ENCODE measurements around the gene PIGN.

PIGN gene

DNA sequence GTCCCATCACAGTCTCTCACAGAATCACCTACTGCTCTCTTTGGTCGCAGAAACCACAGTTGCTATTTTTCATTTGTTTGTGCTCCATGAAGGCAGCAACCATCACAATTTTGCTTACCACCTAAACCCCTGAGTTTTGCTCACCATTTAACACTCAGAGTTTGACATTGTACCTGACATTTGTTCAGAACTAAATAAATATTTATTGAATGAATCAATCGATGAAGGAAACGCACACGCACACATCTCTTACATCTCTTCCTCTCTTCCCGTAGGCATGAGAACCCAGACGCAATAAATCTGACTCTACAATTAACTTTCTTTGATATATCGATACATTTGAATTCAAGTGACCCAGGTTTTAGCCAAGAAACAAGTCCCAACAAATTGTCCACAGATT is 188.5 kb downstream of the PIGN start:
- DNase-seq: no peak

DNA sequence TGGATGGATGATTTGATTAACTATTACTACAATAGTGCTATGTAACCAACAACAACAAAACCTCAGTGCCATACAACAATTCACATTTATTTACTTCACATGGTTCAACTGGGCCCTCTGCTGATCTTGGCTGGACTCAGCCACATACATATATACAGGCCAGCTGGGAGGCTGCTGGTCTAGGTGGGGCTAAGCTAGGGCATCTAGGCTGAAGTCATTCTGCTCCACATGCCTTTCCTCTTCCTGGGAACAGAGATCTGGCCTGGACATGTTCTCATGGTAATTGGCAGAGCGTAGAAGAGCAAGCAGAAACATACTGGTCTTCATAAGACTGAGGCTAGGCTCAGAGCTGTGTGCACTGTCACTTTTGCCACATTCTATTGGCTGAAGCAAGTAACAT is 191.2 kb downstream of the PIGN start:
- DNase-seq: no peak

DNA sequence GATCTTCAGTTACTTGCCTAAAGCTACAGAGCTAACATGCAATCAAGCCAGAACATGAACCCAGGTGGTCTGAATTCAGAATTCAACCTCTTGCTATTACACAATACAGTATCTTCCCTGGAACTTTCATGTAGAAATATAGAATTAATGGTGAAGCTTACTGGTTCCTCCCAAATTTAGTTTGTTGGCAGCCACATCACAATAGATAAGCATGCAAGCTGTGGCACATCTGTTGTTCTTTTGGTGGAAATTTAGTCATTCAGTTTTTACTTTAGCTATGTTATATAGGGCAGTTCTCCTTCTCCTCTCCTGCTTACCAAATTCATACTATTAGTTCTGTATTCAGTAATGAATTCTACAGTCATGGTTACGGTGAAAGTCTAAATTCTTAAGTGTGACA is 193.0 kb downstream of the PIGN start:
- no peak for DNase-seq

DNA sequence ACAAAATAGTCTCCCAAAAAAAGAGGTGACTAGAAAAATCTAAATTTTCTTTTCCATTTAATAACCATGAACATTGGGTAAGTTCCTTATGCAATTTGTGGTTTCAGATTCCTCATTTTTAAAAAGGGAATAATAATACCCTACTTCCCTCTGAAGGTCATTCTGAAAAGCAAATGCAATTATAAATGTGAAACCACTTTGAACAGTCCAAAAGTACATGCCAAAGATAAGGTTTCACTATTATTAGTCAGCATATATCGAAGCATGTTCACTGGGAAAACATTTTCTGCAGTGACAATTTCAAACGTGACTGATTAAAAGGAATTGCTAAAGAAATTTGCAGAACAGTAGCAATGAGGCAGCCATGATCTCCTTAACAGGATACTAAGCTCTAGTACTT is 193.9 kb downstream of the PIGN start:
- DNase-seq: no peak

DNA sequence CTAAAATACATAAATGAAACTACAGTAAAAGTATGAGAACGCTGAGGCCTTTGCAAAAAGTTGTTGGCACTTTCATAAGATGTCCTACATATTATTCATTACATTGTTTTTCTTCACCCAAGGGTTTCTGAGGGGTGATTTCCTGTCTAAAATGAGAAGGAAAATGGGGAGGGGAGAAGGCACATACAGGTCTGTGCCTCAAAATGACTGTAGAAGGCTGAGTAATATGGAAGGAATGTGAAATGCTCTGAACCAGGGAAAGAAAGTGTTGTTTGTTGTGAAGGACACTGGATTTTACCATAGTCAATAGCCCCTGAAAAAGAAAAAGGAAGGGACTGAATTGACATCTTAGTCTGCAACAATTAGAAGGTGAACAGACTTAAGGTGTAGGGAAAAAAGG is 194.6 kb downstream of the PIGN start:
- DNase-seq: no peak

DNA sequence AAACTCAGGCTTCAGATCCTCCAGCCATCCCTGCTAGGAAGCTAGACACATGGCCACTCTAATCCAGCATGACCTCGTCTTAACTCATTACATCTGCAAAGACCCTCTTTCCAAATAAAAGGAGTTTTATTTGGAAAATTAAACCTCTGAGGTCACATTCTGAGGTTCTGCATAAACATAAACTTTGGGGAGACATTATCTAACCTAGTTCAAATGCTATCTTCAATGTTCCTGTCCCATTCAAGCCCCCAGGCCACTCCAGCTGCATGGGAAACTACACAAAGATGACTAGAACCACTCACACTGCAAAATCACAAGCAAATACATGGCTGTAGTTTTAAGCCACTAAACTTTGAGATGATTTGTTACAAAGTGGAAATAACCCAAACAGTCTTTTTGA is 195.0 kb downstream of the PIGN start:
- no peak for DNase-seq

DNA sequence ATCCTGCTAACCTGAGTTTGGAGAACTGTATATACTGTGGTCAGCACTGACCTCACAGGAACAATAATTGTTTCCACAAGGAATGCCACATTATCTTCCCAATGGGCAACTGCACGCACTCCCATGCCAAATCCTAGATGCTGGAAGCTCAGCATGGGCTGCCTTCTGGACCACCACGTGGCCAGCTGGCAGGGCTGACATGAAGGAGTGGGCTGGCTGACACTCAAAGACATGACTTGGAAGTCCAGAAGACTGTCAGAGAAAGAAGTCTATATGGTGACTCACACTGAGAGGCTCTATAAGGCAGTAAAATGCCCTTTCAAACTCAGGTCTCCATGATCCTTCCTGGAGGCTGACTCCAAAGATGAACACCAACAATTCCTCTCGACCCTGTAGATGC is 195.7 kb downstream of the PIGN start:
- no peak for DNase-seq
